HepG2 (cell line): Measurements from ENCODE around the gene BMP6. TPM values are rescaled to one million over a fixed set of nuclear protein-coding genes. Genes with fewer than 3 reads are reported as not detected.

Source experiments
- ATAC-seq: fragments of 200-7000 bp; cut with Tn5 transposase; 3 replicates; pipeline ENCODE4 v1.9.1; 2020; ENCODE audit warnings: mild to moderate bottlenecking, moderate library complexity
- BruUV-seq: library from RNA; stranded (reverse); fragments of 400-500 nt; replicated peaks from 2 replicates; lab custom pipeline; 2021; lab: Mats Ljungman, UMichigan
- CTCF ChIA-PET: fragments of 300-600 bp; formaldehyde crosslinking; extraction: SDS; loops from one replicate; lab custom pipeline; 2021; ENCODE audit warnings: low total read pairs, inconsistent platforms, low intra/inter-chr PET ratio; lab: Yijun Ruan, JAX
- POLR2A ChIA-PET: fragments of 350-600 bp; sonication (Branson Sonifier 250); formaldehyde crosslinking; loops from one replicate; lab custom pipeline; 2020; ENCODE audit warnings: antibody characterized with exemption, inconsistent platforms; lab: Yijun Ruan, JAX
- DNase-seq: peaks from one replicate; pipeline ENCODE4 v3.0.0-alpha.2; 2015; ENCODE audit warnings: low spot score
- FAIRE-seq: peaks from 3 replicates; lab custom pipeline; 2011; peaks lifted over from hg19 to GRCh38; lab: Jason Lieb, UNC
- H2AFZ ChIP-seq: one replicate; pipeline ENCODE4 v1.6.1; 2011; ENCODE audit warnings: low read length, inconsistent platforms
- H3K27ac ChIP-seq: fragments of 300-600 bp; 3 replicates; pipeline ENCODE4 v1.8.0; 2011; ENCODE audit warnings: mixed run types, mild to moderate bottlenecking, mixed read lengths, low read length, inconsistent platforms; ENCODE audit not compliant: insufficient read depth; ENCODE audit errors: extremely low read length
- H3K27me3 ChIP-seq, 2 experiments: fragments of 200-600 bp in 1 of 2; 2 replicates in 1 of 2; 3 replicates in 1 of 2; pipeline versions ENCODE4 v1.6.0 to v1.8.0; 2011; ENCODE audit warnings: low read length in 2 of 2, mild to moderate bottlenecking in 2 of 2, moderate library complexity in 2 of 2, inconsistent platforms in 1 of 2; ENCODE audit not compliant: insufficient read depth in 2 of 2, control insufficient read depth in 1 of 2
- H3K36me3 ChIP-seq, 2 experiments: fragments of 200-600 bp in 1 of 2; replicated peaks in 1 of 2; 2 replicates in 1 of 2; 3 replicates in 1 of 2; pipeline versions ENCODE4 v1.5.1 to v1.8.0; 2011; ENCODE audit warnings: low read length in 2 of 2, inconsistent platforms in 1 of 2; ENCODE audit not compliant: insufficient read depth in 2 of 2, control insufficient read depth in 1 of 2
- H3K4me1 ChIP-seq: 2 replicates; pipeline ENCODE4 v1.5.1; 2012; ENCODE audit warnings: low read length, inconsistent platforms; ENCODE audit not compliant: insufficient read depth
- H3K4me2 ChIP-seq: 2 replicates; pipeline ENCODE4 v1.6.0; 2011; ENCODE audit warnings: low read depth, low read length, inconsistent platforms
- H3K4me3 ChIP-seq, 3 experiments: fragments of 200-600 bp in 1 of 3; sonication (generic), shearing (Covaris generic) in 1 of 3; replicated peaks in 1 of 3; 2 replicates each; pipeline ENCODE4 v1.5.1; 2011 to 2016; ENCODE audit warnings: low read length in 3 of 3, inconsistent platforms in 2 of 3, low read depth in 2 of 3, mild to moderate bottlenecking in 2 of 3, control low read depth in 1 of 3, mixed read lengths in 1 of 3; ENCODE audit not compliant: insufficient read depth in 1 of 3
- H3K79me2 ChIP-seq: one replicate; pipeline ENCODE4 v1.6.1; 2011; ENCODE audit warnings: low read length, inconsistent platforms; ENCODE audit not compliant: insufficient read depth
- H3K9ac ChIP-seq: 2 replicates; pipeline ENCODE4 v1.6.0; 2011; ENCODE audit warnings: mild to moderate bottlenecking, low read depth, low read length, inconsistent platforms; ENCODE audit not compliant: insufficient read depth
- H3K9me3 ChIP-seq: 2 replicates; pipeline ENCODE4 v1.5.1; 2012; ENCODE audit warnings: mild to moderate bottlenecking, low read length
- H4K20me1 ChIP-seq: 2 replicates; pipeline ENCODE4 v1.6.0; 2011; ENCODE audit warnings: inconsistent platforms, mild to moderate bottlenecking, low read length, moderate library complexity; ENCODE audit not compliant: insufficient read depth
- ATF1 ChIP-seq: IDR thresholded peaks from 2 replicates; pipeline ENCODE4 v1.6.1; 2016; ENCODE audit warnings: mild to moderate bottlenecking, control low read depth
- CCAR2 ChIP-seq: fragments of 200-400 bp; formaldehyde crosslinking; optimal IDR thresholded peaks from 2 replicates; pipeline ENCODE3; 2018; ENCODE audit warnings: low read depth, mild to moderate bottlenecking, low read length, moderate library complexity
- FOSL1 ChIP-seq: sonication (generic); formaldehyde crosslinking; IDR thresholded peaks from 2 replicates; pipeline ENCODE4 v1.9.0; 2021; ENCODE audit warnings: missing genetic modification reagents, borderline replicate concordance
- GPN1 ChIP-seq: sonication (generic); formaldehyde crosslinking; IDR thresholded peaks from 2 replicates; pipeline ENCODE4 v1.5.1; 2020; ENCODE audit warnings: missing genetic modification reagents, borderline replicate concordance
- IKZF1 ChIP-seq: fragments of 450-650 bp; IDR thresholded peaks from 2 replicates; pipeline ENCODE4 v1.7.1; 2016
- IRX3 ChIP-seq: sonication (generic); formaldehyde crosslinking; IDR thresholded peaks from 2 replicates; pipeline ENCODE4 v1.8.1; 2023; ENCODE audit warnings: mild to moderate bottlenecking, low read depth, missing genetic modification reagents, borderline replicate concordance
- NCOA5 ChIP-seq: sonication (generic); formaldehyde crosslinking; IDR thresholded peaks from 2 replicates; pipeline ENCODE4 v1.4.0; 2020; ENCODE audit warnings: missing genetic modification reagents
- PHF21A ChIP-seq: sonication (generic); formaldehyde crosslinking; IDR thresholded peaks from 2 replicates; pipeline ENCODE4 v1.5.0; 2020; ENCODE audit warnings: mild to moderate bottlenecking, missing genetic modification reagents
- PLRG1 ChIP-seq: fragments of 450-650 bp; conservative IDR thresholded peaks from 2 replicates; pipeline ENCODE4 v1.6.1; 2016
- SAFB2 ChIP-seq: sonication (generic); formaldehyde crosslinking; IDR thresholded peaks from 2 replicates; pipeline ENCODE4 v1.5.1; 2020; ENCODE audit warnings: missing genetic modification reagents, low read depth, mild to moderate bottlenecking, borderline replicate concordance
- SAP130 ChIP-seq: IDR thresholded peaks from 2 replicates; pipeline ENCODE4 v1.6.1; 2016; ENCODE audit warnings: low read depth
- TFDP1 ChIP-seq: IDR thresholded peaks from 2 replicates; pipeline ENCODE4 v1.6.1; 2016; ENCODE audit warnings: missing compliant biosample characterization, missing genetic modification reagents, borderline replicate concordance
- TOE1 ChIP-seq: sonication (generic); formaldehyde crosslinking; IDR thresholded peaks from 2 replicates; pipeline ENCODE4 v1.4.0; 2020; ENCODE audit warnings: mild to moderate bottlenecking, missing genetic modification reagents
- ZNF280B ChIP-seq: sonication (generic); formaldehyde crosslinking; IDR thresholded peaks from 2 replicates; pipeline ENCODE4 v1.5.0; 2020; ENCODE audit warnings: missing genetic modification reagents, mild to moderate bottlenecking, borderline replicate concordance
- ZNF333 ChIP-seq: sonication (generic); formaldehyde crosslinking; IDR thresholded peaks from 2 replicates; pipeline ENCODE4 v1.4.0; 2020; ENCODE audit warnings: mild to moderate bottlenecking, missing genetic modification reagents, borderline replicate concordance
- ZNF33B ChIP-seq: sonication (generic); formaldehyde crosslinking; IDR thresholded peaks from 2 replicates; pipeline ENCODE4 v1.5.1; 2020; ENCODE audit warnings: mild to moderate bottlenecking, missing genetic modification reagents
- ZNF431 ChIP-seq: sonication (generic); formaldehyde crosslinking; IDR thresholded peaks from 2 replicates; pipeline ENCODE4 v1.9.0; 2022; ENCODE audit warnings: missing genetic modification reagents, low read depth, mild to moderate bottlenecking, borderline replicate concordance
- ZNF501 ChIP-seq: sonication (generic); formaldehyde crosslinking; IDR thresholded peaks from 2 replicates; pipeline ENCODE4 v1.5.1; 2020; ENCODE audit warnings: mild to moderate bottlenecking, moderate library complexity, missing genetic modification reagents
- ZNF737 ChIP-seq: sonication (generic); formaldehyde crosslinking; IDR thresholded peaks from 2 replicates; pipeline ENCODE4 v1.5.0; 2020; ENCODE audit warnings: missing genetic modification reagents, mild to moderate bottlenecking, borderline replicate concordance
- ZNF740 ChIP-seq: sonication (generic); formaldehyde crosslinking; IDR thresholded peaks from 2 replicates; pipeline ENCODE4 v1.4.0; 2020; ENCODE audit warnings: missing genetic modification reagents
- ZNF790 ChIP-seq: sonication (generic); formaldehyde crosslinking; IDR thresholded peaks from 2 replicates; pipeline ENCODE4 v1.8.0; 2022; ENCODE audit warnings: missing genetic modification reagents, mild to moderate bottlenecking, borderline replicate concordance
- WGBS: methylation state at CpG from one replicate; pipeline ENCODE4 v1.1.6; 2017; ENCODE audit warnings: low lambda C conversion rate; 5-methylcytosine and 5-hydroxymethylcytosine counted together
- in situ Hi-C: cut with HindIII; loops from 2 replicates; pipeline ENCODE4 v1.10.0; 2017; ENCODE audit warnings: low pct_unique_long_range_greater_than_20kb; ENCODE audit not compliant: extremely low pct_ligation_motif_present
- intact Hi-C: fragments of 100-400 bp; cut with micrococcal nuclease; formaldehyde crosslinking; loops from one replicate; pipeline ENCODE4 v1.10.0; 2022; ENCODE audit not compliant: unreplicated experiment
- polyA plus RNA-seq, 8 experiments: library from polyadenylated mRNA; depleted of rRNA in 3 of 8; stranded (reverse) in 7 of 8; unstranded in 1 of 8; fragments of >200 nt; fragmentation: Illumina TruSeq in 4 of 8; extraction: Trizol in 4 of 8; gene quantifications; 2 replicates each; pipeline versions ENCODE4 v1.2.1 to v1.2.3, GENCODE V29; 2011 to 2016; ENCODE audit warnings: low read depth in 4 of 8, missing spikeins in 1 of 8, mixed read lengths in 1 of 8; ENCODE audit not compliant: insufficient read depth in 1 of 8
- total RNA-seq, 5 experiments: library from RNA; depleted of rRNA; stranded (reverse); fragments of >200 nt; fragmentation: Illumina TruSeq; extraction: Trizol; gene quantifications; 2 replicates each; pipeline ENCODE4 v1.2.3, GENCODE V29; 2016; ENCODE audit warnings: low read depth in 1 of 5

Gene BMP6
- total and polyA plus RNA-seq, 2 of the 13 experiments (the other 11 are each of a cell fraction or from before 2014, with no cell fraction given) = 0.09 to 0.18 TPM

- TF ChIP-seq ZNF280B (CRISPR knock-in tag) (no peak), PLRG1 (no peak), FOSL1 (CRISPR knock-in tag) (0 out of 2 replicates have a peak, but pooled peaks have one; percentile 25)
These were observed 34.0 kb upstream of the BMP6 start (continued) for GRCh38 chr6:7691675-7692452.

- Histone ChIP-seq H3K4me1 (peaks cover 15% of the 10 kb centered on the region), H3K79me2 (no peaks in the 10 kb centered on the region), H3K4me2 (peak overlapping the region; percentile 54), H3K27ac (no peak overlapping the region)
- BruUV-seq = no TSS peak
- WGBS = 11% methylated on average over 3 of the region's 3 CpGs
- TF ChIP-seq ZNF737 (CRISPR knock-in tag) = no peak
- no peak for TF ChIP-seq CCAR2
- no peak for TF ChIP-seq ZNF333 (CRISPR knock-in tag)
- no peak for TF ChIP-seq IRX3 (CRISPR knock-in tag)
- no peak for TF ChIP-seq ZNF33B
- TF ChIP-seq ZNF501 (CRISPR knock-in tag) = no peak
- no peak for TF ChIP-seq ATF1
- no peak for TF ChIP-seq IKZF1
- TF ChIP-seq TFDP1 (CRISPR knock-in tag) = no peak
- no peak for TF ChIP-seq ZNF431
- TF ChIP-seq TOE1 (CRISPR knock-in tag) = no peak
- no peak for TF ChIP-seq GPN1 (CRISPR knock-in tag)
- TF ChIP-seq PHF21A (CRISPR knock-in tag) = no peak
- TF ChIP-seq ZNF790 (CRISPR knock-in tag) = no peak
- no peak for TF ChIP-seq ZNF740 (CRISPR knock-in tag)
- no peak for TF ChIP-seq SAP130 (CRISPR knock-in tag)
- no peak for TF ChIP-seq SAFB2
- no peak for TF ChIP-seq NCOA5 (CRISPR knock-in tag)
- TF ChIP-seq, all 625 proteins: peak for 0
- Histone ChIP-seq H3K27me3 (peaks cover 0 to 4% of the 10 kb centered on the region in 2 experiments; a peak in 1 of 5 replicates), H4K20me1 (no peaks in the 10 kb centered on the region), H3K9ac (no peak overlapping the region), H3K36me3 (no peaks in the 10 kb centered on the region), H3K9me3 (no peaks in the 10 kb centered on the region), H3K4me3 (peak overlapping the region in 1 of 3 experiments; percentile 38; a peak in 2 of 6 replicates), H2AFZ (no peak overlapping the region)
- FAIRE-seq (no peak), ATAC-seq (no peak; the same call in 2 of the 3 replicates), DNase-seq (no peak)
- CTCF ChIA-PET = no interaction called here
- POLR2A ChIA-PET = no interaction called here
- in situ Hi-C loops (no loop called here), intact Hi-C loops (no loop called here)
These were observed 33.5 kb upstream of the BMP6 start for GRCh38 chr6:7692453-7692784.
